A549 treated with AZD9567 at 1 μM for 4 hours (cell line): ENCODE results near the gene KNSTRN. TPM values are rescaled to one million over a fixed set of nuclear protein-coding genes. Genes with fewer than 3 reads are reported as not detected.

Experiments used
- total RNA-seq: library from RNA; stranded (reverse); fragments of 200-300 nt; extraction: Qiagen RNA extraction; gene quantifications from 5 replicates; pipeline ENCODE4 v1.2.3, GENCODE V29; 2022; ENCODE audit not compliant: insufficient read depth

Gene KNSTRN
- 39.4 to 49.4 TPM (median 45.5 TPM) in 5 replicates for total RNA-seq

GRCh38 chr15:40382580-40383456 is at the start of gene KNSTRN:
Gene KNSTRN, plus strand, starts transcription at chr15:40382721. Its CDS starts 115 bp downstream, at chr15:40382836.

GRCh38 chr15:40340740-40341400 is 41.7 kb upstream of the KNSTRN start, which contains the start of gene CCDC9B:
Gene CCDC9B, minus strand, starts transcription at chr15:40340939. Its CDS starts 120 bp downstream, at chr15:40340819.

GRCh38 chr15:40357723-40358470 is 24.6 kb upstream of the KNSTRN start, which contains the start of gene DISP2:
Gene DISP2, plus strand, starts transcription at chr15:40358219. Its CDS starts 103 bp downstream, at chr15:40358322.

GRCh38 chr15:40405501-40406381 is 23.2 kb downstream of the KNSTRN start, which contains the start of gene IVD:
Gene IVD, plus strand, starts transcription at chr15:40405795. Its CDS starts 33 bp downstream, at chr15:40405828.

GRCh38 chr15:40440743-40441564 is 58.4 kb downstream of the KNSTRN start, which contains the start of gene BAHD1:
Gene BAHD1, plus strand, starts transcription at chr15:40440953. Its CDS starts 17,512 bp downstream, at chr15:40458465.

Other genes with a start within 250 kb of the KNSTRN start
- 24.6 to 27.6 TPM (median 25.8 TPM) in 5 replicates for gene BUB1B, start 221.7 kb upstream of the KNSTRN start, total RNA-seq
- 0.16 to 0.31 TPM (median 0.24 TPM) in 4 of 5 replicates, not detected in the other for gene PAK6, start 143.7 kb upstream of the KNSTRN start, total RNA-seq
- gene ANKRD63, start 99.7 kb upstream of the KNSTRN start, total RNA-seq, result 0.14 to 0.35 TPM (median 0.34 TPM) in 4 of 5 replicates, not detected in the other
- gene PLCB2, start 74.8 kb upstream of the KNSTRN start, total RNA-seq, result 0.52 to 1.2 TPM (median 0.73 TPM) in 4 of 5 replicates, not detected in the other
- gene INAFM2, start 59.0 kb upstream of the KNSTRN start, total RNA-seq, result 6.9 to 7.8 TPM (median 7.2 TPM) in 5 replicates
- gene CCDC9B, start 41.8 kb upstream of the KNSTRN start, total RNA-seq, result 15.6 to 19.3 TPM (median 15.8 TPM) in 5 replicates
- gene PHGR1, start 31.7 kb upstream of the KNSTRN start, total RNA-seq, result not detected in 5 replicates
- gene DISP2, start 24.5 kb upstream of the KNSTRN start, total RNA-seq, result 0.71 to 2.2 TPM (median 1.3 TPM) in 4 of 5 replicates, not detected in the other
- 13.2 to 25.9 TPM (median 15.2 TPM) in 5 replicates for gene IVD, start 23.1 kb downstream of the KNSTRN start, total RNA-seq
- 9.1 to 11.9 TPM (median 11.7 TPM) in 5 replicates for gene BAHD1, start 58.2 kb downstream of the KNSTRN start, total RNA-seq
- 9.6 to 17.9 TPM (median 16.4 TPM) in 5 replicates for gene CHST14, start 88.3 kb downstream of the KNSTRN start, total RNA-seq
- 14.6 to 17.3 TPM (median 15.5 TPM) in 5 replicates for gene CCDC32, start 182.3 kb downstream of the KNSTRN start, total RNA-seq
- gene RPUSD2, start 186.6 kb downstream of the KNSTRN start, total RNA-seq, result 8.6 to 17.1 TPM (median 16.1 TPM) in 5 replicates
- gene KNL1, start 211.5 kb downstream of the KNSTRN start, total RNA-seq, result 5.3 to 10.1 TPM (median 7.6 TPM) in 5 replicates